BJ (cell line): Measurements from ENCODE around the gene IGSF10. TPM values are rescaled to one million over a fixed set of nuclear protein-coding genes. Genes with fewer than 3 reads are reported as not detected.

Experiments used
- CTCF ChIA-PET: fragments of 350-600 bp; formaldehyde crosslinking; extraction: SDS; loops from one replicate; lab custom pipeline; 2021; ENCODE audit warnings: antibody characterized with exemption, inconsistent platforms; lab: Yijun Ruan, JAX
- POLR2A ChIA-PET: fragments of 300-600 bp; sonication (Branson Sonifier 250); formaldehyde crosslinking; extraction: SDS; loops from one replicate; lab custom pipeline; 2021; ENCODE audit warnings: antibody characterized with exemption; lab: Charles Lee
- DNase-seq: peaks from one replicate; pipeline ENCODE4 v3.0.0-alpha.2; 2011; ENCODE audit warnings: low read depth
- H3K27me3 ChIP-seq: 2 replicates; pipeline ENCODE4 v1.6.0; 2011; ENCODE audit warnings: low read length; ENCODE audit not compliant: control insufficient read depth, insufficient read depth
- H3K36me3 ChIP-seq: 2 replicates; pipeline ENCODE4 v1.5.1; 2011; ENCODE audit warnings: low read length; ENCODE audit not compliant: control insufficient read depth, insufficient read depth
- H3K4me3 ChIP-seq: 2 replicates; pipeline ENCODE4 v1.5.1; 2011; ENCODE audit warnings: low read depth, mild to moderate bottlenecking, control low read depth, low read length
- polyA plus RNA-seq: library from polyadenylated mRNA; depleted of rRNA; stranded (reverse); fragments of >200 nt; gene quantifications from 2 replicates; pipeline ENCODE4 v1.2.3, GENCODE V29; 2011
- TF ChIP-seq, protein P1 (sequence below): IDR thresholded peaks from 2 replicates; pipeline ENCODE4 v1.5.1; 2011; ENCODE audit warnings: low read depth, mild to moderate bottlenecking, control low read depth, inconsistent platforms, low read length, moderate library complexity; ENCODE audit not compliant: insufficient read depth

IGSF10 gene
- polyA plus RNA-seq, 1 experiment: 0.07 TPM

DNA sequence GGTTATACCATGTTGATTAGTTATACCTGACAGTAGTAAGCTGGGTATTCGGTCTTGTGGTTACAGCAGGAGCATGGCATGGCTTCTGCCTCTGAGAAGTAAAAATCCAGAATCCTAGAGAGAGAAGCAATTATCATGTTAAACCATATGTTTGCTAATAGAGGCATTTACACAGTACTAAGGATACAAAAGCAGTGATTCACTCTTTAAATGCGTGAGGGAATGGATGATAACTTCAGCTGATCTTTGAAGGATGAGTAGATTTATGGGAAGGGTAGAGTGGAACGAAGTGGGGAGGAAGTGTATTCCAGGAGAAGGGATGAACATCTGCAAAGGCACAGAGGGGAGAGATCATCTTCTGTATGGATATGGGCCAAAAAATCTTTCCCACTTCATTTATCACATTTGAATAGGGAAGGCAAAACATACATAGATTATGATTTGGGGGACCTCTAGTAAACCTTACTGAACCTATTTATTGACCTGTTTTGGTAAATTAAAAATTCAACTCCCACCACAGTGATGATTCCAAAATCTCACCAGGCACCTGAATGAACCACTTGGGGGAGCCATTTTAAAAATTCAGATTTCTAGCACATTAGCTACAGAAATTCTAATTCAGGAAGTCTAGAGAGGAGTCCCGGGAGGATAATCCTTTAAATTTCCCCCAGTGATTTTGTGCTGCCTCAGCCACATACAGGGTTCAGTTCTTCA lies 35.1 kb downstream of the IGSF10 start:
- H3K27me3 ChIP-seq: no peaks in the 10 kb centered on the region
- CTCF ChIA-PET: interaction anchor here (0.6 to 0.9 kb wide), 4 partner anchors 8 to 133 kb away, joined by 3 to 4 read pairs (median 3); no protein-coding TSS in a partner anchor
- POLR2A ChIA-PET: no interaction called here
- TF ChIP-seq, protein P1, sequence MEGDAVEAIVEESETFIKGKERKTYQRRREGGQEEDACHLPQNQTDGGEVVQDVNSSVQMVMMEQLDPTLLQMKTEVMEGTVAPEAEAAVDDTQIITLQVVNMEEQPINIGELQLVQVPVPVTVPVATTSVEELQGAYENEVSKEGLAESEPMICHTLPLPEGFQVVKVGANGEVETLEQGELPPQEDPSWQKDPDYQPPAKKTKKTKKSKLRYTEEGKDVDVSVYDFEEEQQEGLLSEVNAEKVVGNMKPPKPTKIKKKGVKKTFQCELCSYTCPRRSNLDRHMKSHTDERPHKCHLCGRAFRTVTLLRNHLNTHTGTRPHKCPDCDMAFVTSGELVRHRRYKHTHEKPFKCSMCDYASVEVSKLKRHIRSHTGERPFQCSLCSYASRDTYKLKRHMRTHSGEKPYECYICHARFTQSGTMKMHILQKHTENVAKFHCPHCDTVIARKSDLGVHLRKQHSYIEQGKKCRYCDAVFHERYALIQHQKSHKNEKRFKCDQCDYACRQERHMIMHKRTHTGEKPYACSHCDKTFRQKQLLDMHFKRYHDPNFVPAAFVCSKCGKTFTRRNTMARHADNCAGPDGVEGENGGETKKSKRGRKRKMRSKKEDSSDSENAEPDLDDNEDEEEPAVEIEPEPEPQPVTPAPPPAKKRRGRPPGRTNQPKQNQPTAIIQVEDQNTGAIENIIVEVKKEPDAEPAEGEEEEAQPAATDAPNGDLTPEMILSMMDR: peak; percentile 17; the same call in 1 of the 2 replicates
- no peak for DNase-seq
- H3K36me3 ChIP-seq: no peaks in the 10 kb centered on the region
- H3K4me3 ChIP-seq: no peak overlapping the region

DNA sequence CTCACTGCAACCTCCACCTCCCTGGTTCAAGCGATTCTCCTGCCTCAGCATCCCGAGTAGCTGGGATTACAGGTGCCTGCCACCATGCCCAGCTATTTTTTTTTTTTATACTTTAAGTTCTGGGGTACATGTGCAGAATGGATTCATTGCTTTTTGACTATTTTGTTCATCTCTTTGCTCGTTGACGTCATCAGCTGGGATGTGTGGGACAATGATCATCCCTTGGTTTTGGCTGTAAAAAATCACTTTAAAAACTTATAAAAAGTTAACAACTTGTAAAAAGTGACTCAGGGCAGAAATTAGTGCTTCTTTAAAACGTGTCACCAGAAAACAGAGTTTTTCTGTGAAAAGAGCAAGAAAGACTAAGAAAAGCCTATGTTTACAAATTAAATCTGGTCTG lies 37.8 kb downstream of the IGSF10 start:
- Histone ChIP-seq H3K4me3 (no peak overlapping the region), H3K27me3 (no peaks in the 10 kb centered on the region), H3K36me3 (no peaks in the 10 kb centered on the region)
- DNase-seq: no peak
- CTCF ChIA-PET: interaction anchor here (0.7 to 2.6 kb wide), 2 partner anchors 14 to 17 kb away, joined by 4 to 7 read pairs; no protein-coding TSS in a partner anchor
- POLR2A ChIA-PET: interaction anchor here (0.7 kb wide), 1 partner anchor 19 kb away, joined by 7 read pairs; no protein-coding TSS in a partner anchor
- TF ChIP-seq, protein P1: no peak

DNA sequence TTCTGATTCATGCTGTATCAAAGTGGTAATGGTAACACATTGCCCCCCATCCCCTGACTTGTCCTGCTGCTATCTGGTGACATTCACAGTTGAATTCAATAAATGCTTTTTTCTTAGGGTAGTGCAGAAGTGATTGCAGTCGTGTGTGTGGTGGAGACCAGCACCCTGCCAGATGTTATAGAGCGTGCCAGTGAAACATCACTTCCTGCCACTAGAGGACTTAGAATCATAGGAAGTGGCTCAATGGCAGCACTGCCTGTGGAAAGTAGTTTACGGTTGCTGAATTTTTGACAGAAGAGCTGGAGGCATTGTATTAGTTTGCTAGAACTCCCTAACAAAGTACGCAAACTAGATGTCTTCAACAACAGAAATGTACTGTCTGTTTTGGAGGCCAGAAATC lies 38.9 kb downstream of the IGSF10 start:
- H3K27me3 ChIP-seq: no peaks in the 10 kb centered on the region
- TF ChIP-seq, protein P1: no peak
- DNase-seq: no peak
- no peak overlapping the region for H3K4me3 ChIP-seq
- no peaks in the 10 kb centered on the region for H3K36me3 ChIP-seq
- ChIA-PET CTCF (interaction anchor here (1.1 to 2.6 kb wide), 3 partner anchors 11 to 128 kb away, joined by 3 to 7 read pairs (median 5); no protein-coding TSS in a partner anchor), POLR2A (no interaction called here)

DNA sequence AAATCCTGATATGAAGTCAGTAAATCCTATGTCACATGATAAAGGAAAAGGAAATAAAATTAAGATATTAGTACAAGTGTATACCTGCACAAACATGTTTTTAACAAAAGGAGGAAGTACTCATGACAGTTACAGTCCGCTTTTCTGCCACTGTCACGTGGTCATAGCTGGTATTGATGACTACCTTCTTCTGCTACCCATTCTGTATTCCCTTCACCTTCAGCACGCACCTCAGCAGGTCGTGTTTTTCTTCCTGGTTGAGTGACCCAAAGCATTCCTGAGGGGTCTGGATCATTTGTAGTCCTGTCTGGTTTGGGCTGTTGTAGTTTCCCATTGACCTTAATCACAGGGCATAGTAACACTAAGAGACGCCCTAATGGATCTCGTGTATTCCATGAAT lies 41.1 kb downstream of the IGSF10 start:
- CTCF ChIA-PET: no interaction called here
- TF ChIP-seq, protein P1: no peak

DNA sequence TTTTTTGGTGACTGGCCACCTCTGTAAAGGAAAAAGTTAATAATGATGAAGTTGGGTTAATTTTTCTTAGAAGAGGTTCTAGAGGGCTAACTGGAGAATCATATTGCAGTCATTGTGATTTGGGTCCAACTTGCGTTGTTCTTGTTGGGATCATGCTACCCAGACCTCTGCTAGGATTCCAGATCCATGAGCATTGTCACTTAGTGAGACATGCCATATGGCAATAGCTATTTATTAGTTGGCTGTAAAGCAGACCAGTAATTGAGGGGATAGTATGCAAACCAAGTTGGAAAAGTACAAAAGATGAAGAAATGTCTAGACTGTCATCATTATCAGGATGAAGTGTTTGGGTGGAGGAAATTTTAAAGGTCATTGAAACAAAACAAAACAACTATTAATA lies 45.6 kb downstream of the IGSF10 start:
- ChIA-PET CTCF (no interaction called here), POLR2A (no interaction called here)
- TF ChIP-seq, protein P1: no peak
- H3K36me3 ChIP-seq: no peaks in the 10 kb centered on the region
- H3K4me3 ChIP-seq: no peak overlapping the region
- H3K27me3 ChIP-seq: no peaks in the 10 kb centered on the region
- no peak for DNase-seq

More for the DNA sequence above, 41.1 kb downstream of the IGSF10 start:
- POLR2A ChIA-PET: no interaction called here
- H3K36me3 ChIP-seq: no peaks in the 10 kb centered on the region
- DNase-seq: no peak
- no peak overlapping the region for H3K4me3 ChIP-seq
- no peaks in the 10 kb centered on the region for H3K27me3 ChIP-seq
